Measurements from ENCODE around the gene A4GALT. TPM values are rescaled to one million over a fixed set of nuclear protein-coding genes. Genes with fewer than 3 reads are reported as not detected.
"Not testable (repeated sequence)": the region's sequence is repeated elsewhere in the genome, so short reads cannot be mapped to it uniquely, and the experiment has no call there.

The A4GALT gene
- total RNA-seq, 5 donors from 2014 or later (not counting 1 experiment from before 2014, with no cell fraction given): 0.26 to 0.60 (median 0.46) TPM; not detected in 2

- Histone ChIP-seq H3K27me3 (replicated peaks in 1 of 2; ENCODE audit: control insufficient read depth in 2 of 2, extremely low read depth in 1 of 2, insufficient read depth in 2 of 2, low read length in 1 of 2) (peaks cover 0 to 33% of the 10 kb centered on the region in 2 experiments), H3K4me1 (ENCODE audit: control insufficient read depth in 1 of 2, extremely low read depth in 1 of 2, insufficient read depth in 2 of 2, low read length in 2 of 2) (no peaks in the 10 kb centered on the region), H3K4me3 (ENCODE audit: control insufficient read depth in 1 of 2, extremely low read depth in 1 of 2, low read length in 1 of 2) (no peak overlapping the region), H3K9me3 (no peaks in the 10 kb centered on the region), H3K36me3 (ENCODE audit: control insufficient read depth in 2 of 2, extremely low read depth in 1 of 2, insufficient read depth in 1 of 2, low read length in 1 of 2) (no peaks in the 10 kb centered on the region), H3K27ac (ENCODE audit: low read length) (no peak overlapping the region)
- no peak overlapping the region for H3K27ac Mint-ChIP-seq
- H3K4me1 Mint-ChIP-seq: peaks cover 0 to 3% (median 0%) of the 10 kb centered on the region in 3 donors
- WGBS (ENCODE audit: insufficient coverage): 59% methylated on average over 6 of the region's 11 CpGs
- no peaks in the 10 kb centered on the region for H3K36me3 Mint-ChIP-seq
- H3K9me3 Mint-ChIP-seq: no peaks in the 10 kb centered on the region
- H3K27me3 Mint-ChIP-seq: peaks cover 7 to 23% of the 10 kb centered on the region in 2 donors
- no peak for DNase-seq
- H3K4me3 Mint-ChIP-seq: no peak overlapping the region
- ChIA-PET CTCF (no interaction called here), POLR2A (no interaction called here)
- no peak for ATAC-seq (replicated peaks in 1 of 4)
Measured at GRCh38 chr22:42764895-42765363, 44.3 kb upstream of the A4GALT start.

- no peaks in the 10 kb centered on the region for H3K4me1 ChIP-seq (ENCODE audit: control insufficient read depth in 1 of 2, extremely low read depth in 1 of 2, insufficient read depth in 2 of 2, low read length in 2 of 2)
- H3K9me3 Mint-ChIP-seq: no peaks in the 10 kb centered on the region
- no peaks in the 10 kb centered on the region for H3K9me3 ChIP-seq
- no peaks in the 10 kb centered on the region for H3K36me3 ChIP-seq (ENCODE audit: control insufficient read depth in 2 of 2, extremely low read depth in 1 of 2, insufficient read depth in 1 of 2, low read length in 1 of 2)
- no peak overlapping the region for H3K4me3 Mint-ChIP-seq
- no peak for ATAC-seq (replicated peaks in 1 of 4)
- ChIA-PET CTCF (no interaction called here), POLR2A (no interaction called here)
- peaks cover 7 to 21% of the 10 kb centered on the region in 2 donors for H3K27me3 Mint-ChIP-seq
- H3K27ac Mint-ChIP-seq: no peak overlapping the region
- WGBS (ENCODE audit: insufficient coverage): 87% methylated on average over 4 of the region's 13 CpGs
- DNase-seq: no peak
- H3K27me3 ChIP-seq (replicated peaks in 1 of 2; ENCODE audit: control insufficient read depth in 2 of 2, extremely low read depth in 1 of 2, insufficient read depth in 2 of 2, low read length in 1 of 2): peaks cover 0 to 29% of the 10 kb centered on the region in 2 experiments
- H3K27ac ChIP-seq (ENCODE audit: low read length): no peak overlapping the region
- no peaks in the 10 kb centered on the region for H3K36me3 Mint-ChIP-seq
- H3K4me3 ChIP-seq (ENCODE audit: control insufficient read depth in 1 of 2, extremely low read depth in 1 of 2, low read length in 1 of 2): no peak overlapping the region
- H3K4me1 Mint-ChIP-seq: peaks cover 0 to 1% (median 0%) of the 10 kb centered on the region in 3 donors
Measured at GRCh38 chr22:42763965-42764480, 43.4 kb upstream of the A4GALT start.

GRCh38 chr22:42760806-42761565 is 40.3 kb upstream of the A4GALT start:
- ChIA-PET POLR2A (interaction anchor here in 1 of 2 donors (0.5 kb wide), 1 partner anchor 47 kb away, joined by 5 read pairs; no protein-coding TSS in a partner anchor), CTCF (no interaction called here)
- Histone ChIP-seq H3K36me3 (ENCODE audit: control insufficient read depth in 2 of 2, extremely low read depth in 1 of 2, insufficient read depth in 1 of 2, low read length in 1 of 2) (no peaks in the 10 kb centered on the region), H3K9me3 (no peaks in the 10 kb centered on the region), H3K4me1 (ENCODE audit: control insufficient read depth in 1 of 2, extremely low read depth in 1 of 2, insufficient read depth in 2 of 2, low read length in 2 of 2) (no peaks in the 10 kb centered on the region), H3K27ac (ENCODE audit: low read length) (no peak overlapping the region), H3K27me3 (replicated peaks in 1 of 2; ENCODE audit: control insufficient read depth in 2 of 2, extremely low read depth in 1 of 2, insufficient read depth in 2 of 2, low read length in 1 of 2) (peaks cover 0 to 25% of the 10 kb centered on the region in 2 experiments), H3K4me3 (ENCODE audit: control insufficient read depth in 1 of 2, extremely low read depth in 1 of 2, low read length in 1 of 2) (no peak overlapping the region)
- Mint-ChIP-seq H3K4me3 (no peak overlapping the region), H3K36me3 (no peaks in the 10 kb centered on the region), H3K27me3 (peaks cover 11 to 18% of the 10 kb centered on the region in 2 donors), H3K27ac (no peak overlapping the region), H3K4me1 (no peaks in the 10 kb centered on the region), H3K9me3 (no peaks in the 10 kb centered on the region)
- WGBS (ENCODE audit: insufficient coverage): 65% methylated on average over 8 of the region's 18 CpGs
- ATAC-seq (replicated peaks in 1 of 4): no peak
- no peak for DNase-seq

GRCh38 chr22:42758931-42759629 is 38.4 kb upstream of the A4GALT start:
- no peaks in the 10 kb centered on the region for H3K4me1 Mint-ChIP-seq
- Histone ChIP-seq H3K4me1 (ENCODE audit: control insufficient read depth in 1 of 2, extremely low read depth in 1 of 2, insufficient read depth in 2 of 2, low read length in 2 of 2) (no peaks in the 10 kb centered on the region), H3K27me3 (replicated peaks in 1 of 2; ENCODE audit: control insufficient read depth in 2 of 2, extremely low read depth in 1 of 2, insufficient read depth in 2 of 2, low read length in 1 of 2) (peaks cover 0 to 14% of the 10 kb centered on the region in 2 experiments), H3K36me3 (ENCODE audit: control insufficient read depth in 2 of 2, extremely low read depth in 1 of 2, insufficient read depth in 1 of 2, low read length in 1 of 2) (no peaks in the 10 kb centered on the region), H3K27ac (ENCODE audit: low read length) (no peak overlapping the region), H3K4me3 (ENCODE audit: control insufficient read depth in 1 of 2, extremely low read depth in 1 of 2, low read length in 1 of 2) (no peak overlapping the region), H3K9me3 (no peaks in the 10 kb centered on the region)
- ATAC-seq (replicated peaks in 1 of 4) (no peak), DNase-seq (no peak)
- H3K27me3 Mint-ChIP-seq: peaks cover 6 to 9% of the 10 kb centered on the region in 2 donors
- no peaks in the 10 kb centered on the region for H3K9me3 Mint-ChIP-seq
- H3K27ac Mint-ChIP-seq: no peak overlapping the region
- no peaks in the 10 kb centered on the region for H3K36me3 Mint-ChIP-seq
- 91% methylated on average over 9 of the region's 23 CpGs for WGBS (ENCODE audit: insufficient coverage)
- POLR2A ChIA-PET: no interaction called here
- CTCF ChIA-PET: no interaction called here
- no peak overlapping the region for H3K4me3 Mint-ChIP-seq

- H3K27me3 Mint-ChIP-seq; H3K4me3 ChIP-seq (ENCODE audit: control insufficient read depth in 1 of 2, extremely low read depth in 1 of 2, low read length in 1 of 2); H3K36me3 ChIP-seq (ENCODE audit: control insufficient read depth in 2 of 2, extremely low read depth in 1 of 2, insufficient read depth in 1 of 2, low read length in 1 of 2); DNase-seq; H3K27ac Mint-ChIP-seq; H3K36me3 Mint-ChIP-seq; H3K27ac ChIP-seq (ENCODE audit: low read length); H3K4me1 Mint-ChIP-seq; H3K9me3 Mint-ChIP-seq; H3K4me3 Mint-ChIP-seq; H3K4me1 ChIP-seq (ENCODE audit: control insufficient read depth in 1 of 2, extremely low read depth in 1 of 2, insufficient read depth in 2 of 2, low read length in 2 of 2); H3K9me3 ChIP-seq; ATAC-seq (replicated peaks in 1 of 4); CTCF ChIA-PET; POLR2A ChIA-PET: not testable (repeated sequence)
- peaks cover 0 to 21% of the 10 kb centered on the region in 2 experiments for H3K27me3 ChIP-seq (replicated peaks in 1 of 2; ENCODE audit: control insufficient read depth in 2 of 2, extremely low read depth in 1 of 2, insufficient read depth in 2 of 2, low read length in 1 of 2)
- WGBS (ENCODE audit: insufficient coverage): no CpG with 5 or more reads among the region's 5 CpGs
Measured at GRCh38 chr22:42755553-42755952, 34.9 kb upstream of the A4GALT start.

- CTCF ChIA-PET, H3K27ac Mint-ChIP-seq, H3K36me3 Mint-ChIP-seq: not testable (repeated sequence)
Measured at GRCh38 chr22:42755121-42755520, 34.5 kb upstream of the A4GALT start.

More at GRCh38 chr22:42755121-42755520, 34.5 kb upstream of the A4GALT start:
- H3K36me3 ChIP-seq (ENCODE audit: control insufficient read depth in 2 of 2, extremely low read depth in 1 of 2, insufficient read depth in 1 of 2, low read length in 1 of 2); H3K27me3 Mint-ChIP-seq; POLR2A ChIA-PET; H3K4me1 ChIP-seq (ENCODE audit: control insufficient read depth in 1 of 2, extremely low read depth in 1 of 2, insufficient read depth in 2 of 2, low read length in 2 of 2); ATAC-seq (replicated peaks in 1 of 4); H3K4me3 ChIP-seq (ENCODE audit: control insufficient read depth in 1 of 2, extremely low read depth in 1 of 2, low read length in 1 of 2); DNase-seq; H3K9me3 ChIP-seq; H3K9me3 Mint-ChIP-seq; H3K4me3 Mint-ChIP-seq; H3K4me1 Mint-ChIP-seq; H3K27ac ChIP-seq (ENCODE audit: low read length): not testable (repeated sequence)
- WGBS (ENCODE audit: insufficient coverage): 91% methylated on average over 10 of the region's 16 CpGs
- peaks cover 0 to 21% of the 10 kb centered on the region in 2 experiments for H3K27me3 ChIP-seq (replicated peaks in 1 of 2; ENCODE audit: control insufficient read depth in 2 of 2, extremely low read depth in 1 of 2, insufficient read depth in 2 of 2, low read length in 1 of 2)

Data from T-cell (primary cell).